ENCODE data around the gene SGIP1.

- TF ChIP-seq CTCF (IDR thresholded peaks at IDR 0.05) (no peak), POLR2AphosphoS5 (IDR thresholded peaks at IDR 0.05) (no peak)
Observed at GRCh38 chr1:66728021-66728420, 194.1 kb downstream of the SGIP1 start.
